HG03064 (cell line): ENCODE measurements around the gene ZNF587.
"Not testable (repeated sequence)": the region's sequence is repeated elsewhere in the genome, so short reads cannot be mapped to it uniquely, and the experiment has no call there.

Experiments used
- ATAC-seq: cut with Tn5 transposase; IDR thresholded peaks from one replicate; pipeline ENCODE4 v1.9.1; 2021; ENCODE audit warnings: low read depth; ENCODE audit not compliant: unreplicated experiment

Gene ZNF587

GRCh38 chr19:57821095-57821494 lies 28.6 kb upstream of the ZNF587 start:
- not testable (repeated sequence) for ATAC-seq

- ATAC-seq = not testable (repeated sequence)
Observed at GRCh38 chr19:57821501-57821900, 28.2 kb upstream of the ZNF587 start.

- ATAC-seq = not testable (repeated sequence)
Observed at GRCh38 chr19:57823155-57823554, 26.5 kb upstream of the ZNF587 start.

GRCh38 chr19:57823608-57824007 lies 26.1 kb upstream of the ZNF587 start:
- ATAC-seq = not testable (repeated sequence)

GRCh38 chr19:57825511-57825910 lies 24.1 kb upstream of the ZNF587 start:
- no peak for ATAC-seq

GRCh38 chr19:57829316-57829715 lies 20.3 kb upstream of the ZNF587 start:
- no peak for ATAC-seq

GRCh38 chr19:57830071-57830602 lies 19.5 kb upstream of the ZNF587 start, which contains the start of gene ZNF587B:
Gene ZNF587B, plus strand, starts transcription at chr19:57830299. Its CDS starts 230 bp downstream, at chr19:57830529.
- no peak for ATAC-seq

GRCh38 chr19:57836991-57837390 lies 12.7 kb upstream of the ZNF587 start:
- not testable (repeated sequence) for ATAC-seq

GRCh38 chr19:57838622-57839191 lies 11.0 kb upstream of the ZNF587 start:
- not testable (repeated sequence) for ATAC-seq

GRCh38 chr19:57841122-57841763 lies 8.4 kb upstream of the ZNF587 start:
- ATAC-seq = no peak

- not testable (repeated sequence) for ATAC-seq
Observed at GRCh38 chr19:57847164-57847563, 2.5 kb upstream of the ZNF587 start.

GRCh38 chr19:57849162-57849665 lies 445 bp upstream of the ZNF587 start:
- ATAC-seq = peak; percentile 30

- ATAC-seq = no peak
Observed at GRCh38 chr19:57850553-57851017, 926 bp downstream of the ZNF587 start.

GRCh38 chr19:57851812-57852603 lies 2.3 kb downstream of the ZNF587 start:
- not testable (repeated sequence) for ATAC-seq

GRCh38 chr19:57854117-57854516 lies 4.5 kb downstream of the ZNF587 start:
- ATAC-seq = not testable (repeated sequence)

- not testable (repeated sequence) for ATAC-seq
Observed at GRCh38 chr19:57862351-57862750, 12.7 kb downstream of the ZNF587 start.

- ATAC-seq = no peak
Observed at GRCh38 chr19:57867868-57868492, 18.3 kb downstream of the ZNF587 start.

- not testable (repeated sequence) for ATAC-seq
Observed at GRCh38 chr19:57869655-57870054, 20.0 kb downstream of the ZNF587 start.

GRCh38 chr19:57870225-57870624 lies 20.6 kb downstream of the ZNF587 start:
- ATAC-seq = no peak

- no peak for ATAC-seq
Observed at GRCh38 chr19:57872450-57872849, 22.8 kb downstream of the ZNF587 start.
